CD4-positive, alpha-beta T cell (primary cell): Measurements from ENCODE around the gene ST14. TPM values are rescaled to one million over a fixed set of nuclear protein-coding genes. Genes with fewer than 3 reads are reported as not detected.

ENCODE experiments used
- ATAC-seq: fragments of 200-7000 bp; cut with Tn5 transposase; one replicate; pipeline ENCODE4 v1.10.0; 2022; ENCODE audit warnings: mild to moderate bottlenecking; ENCODE audit not compliant: poor library complexity
- CTCF ChIA-PET: fragments of 350-600 bp; sonication (Branson Sonifier 250); formaldehyde crosslinking; loops from one replicate; lab custom pipeline; 2021; ENCODE audit warnings: antibody characterized with exemption, inconsistent platforms; lab: Charles Lee
- POLR2A ChIA-PET: fragments of 350-600 bp; sonication (Branson Sonifier 250); formaldehyde crosslinking; loops from one replicate; lab custom pipeline; 2021; ENCODE audit warnings: antibody characterized with exemption, inconsistent platforms; lab: Charles Lee
- DNase-seq, 14 experiments: peaks; one replicate each; pipeline ENCODE4 v3.0.0-alpha.2; 2013 to 2020; ENCODE audit warnings: mixed read lengths in 2 of 14
- H3K27ac ChIP-seq, 2 donors: one replicate each; pipeline versions ENCODE4 v1.5.1 to v1.7.0; 2013; ENCODE audit warnings: low read length in 2 of 2, low read depth in 1 of 2, mild to moderate bottlenecking in 1 of 2
- H3K27me3 ChIP-seq, 2 experiments: 1 replicate in 1 of 2; 2 replicates in 1 of 2; pipeline versions ENCODE4 v1.6.1 to v1.7.0; 2013; ENCODE audit warnings: low read length in 2 of 2, control low read depth in 1 of 2, mild to moderate bottlenecking in 1 of 2, moderate library complexity in 1 of 2; ENCODE audit not compliant: insufficient read depth in 2 of 2, control insufficient read depth in 1 of 2
- H3K36me3 ChIP-seq: one replicate; pipeline ENCODE4 v1.6.1; 2013; ENCODE audit warnings: low read length, control low read depth; ENCODE audit not compliant: insufficient read depth
- H3K4me1 ChIP-seq: one replicate; pipeline ENCODE4 v1.6.1; 2013; ENCODE audit warnings: low read length, control low read depth; ENCODE audit not compliant: insufficient read depth
- H3K4me3 ChIP-seq: one replicate; pipeline ENCODE4 v1.5.1; 2013; ENCODE audit warnings: mild to moderate bottlenecking, low read length, moderate library complexity
- H3K9me3 ChIP-seq, 2 experiments: 1 replicate in 1 of 2; 2 replicates in 1 of 2; pipeline versions ENCODE4 v1.6.1 to v1.7.0; 2013; ENCODE audit warnings: low read length in 2 of 2, mild to moderate bottlenecking in 2 of 2, control low read depth in 1 of 2, moderate library complexity in 1 of 2; ENCODE audit not compliant: control insufficient read depth in 1 of 2, insufficient read depth in 1 of 2
- H3K27ac Mint-ChIP-seq: one replicate; pipeline ENCODE4 v1.8.0; 2020; ENCODE audit warnings: mixed read lengths
- H3K27me3 Mint-ChIP-seq: one replicate; pipeline ENCODE4 v1.8.0; 2021; ENCODE audit warnings: mixed read lengths
- H3K36me3 Mint-ChIP-seq: one replicate; pipeline ENCODE4 v1.8.0; 2021; ENCODE audit warnings: low read depth, mixed read lengths
- H3K4me1 Mint-ChIP-seq: one replicate; pipeline ENCODE4 v1.8.0; 2021; ENCODE audit warnings: low read depth, mixed read lengths
- H3K4me3 Mint-ChIP-seq: one replicate; pipeline ENCODE4 v1.8.0; 2020; ENCODE audit warnings: mild to moderate bottlenecking, mixed read lengths
- H3K9me3 Mint-ChIP-seq: one replicate; pipeline ENCODE4 v1.8.0; 2020; ENCODE audit warnings: mixed read lengths
- CTCF ChIP-seq: fragments of 200-600 bp; IDR thresholded peaks from one replicate; pipeline ENCODE4 v1.8.0; 2022; ENCODE audit warnings: antibody characterized with exemption, mild to moderate bottlenecking
- intact Hi-C, 2 experiments: fragments of 100-400 bp; cut with DNase I in 1 of 2; cut with micrococcal nuclease in 1 of 2; formaldehyde crosslinking; loops; one replicate each; pipeline versions ENCODE4 v1.15.1 to v1.9.0; 2023 to 2025; cut with DNase I, micrococcal nuclease
- total RNA-seq, 174 experiments: library from RNA in 2 of 174; stranded (reverse) in 2 of 174; gene quantifications; one replicate each; pipeline ENCODE4 v1.2.3 and lab custom pipeline; 2021 to 2026

ST14 gene
- total RNA-seq, 2 experiments from 2014 or later: 0.25 to 0.31 TPM

- Histone ChIP-seq H3K4me3 (no peak overlapping the region), H3K27ac (no peak overlapping the region), H3K36me3 (no peaks in the 10 kb centered on the region), H3K27me3 (no peaks in the 10 kb centered on the region), H3K4me1 (no peaks in the 10 kb centered on the region), H3K9me3 (no peaks in the 10 kb centered on the region)
- Mint-ChIP-seq H3K9me3 (no peaks in the 10 kb centered on the region), H3K36me3 (no peaks in the 10 kb centered on the region), H3K27me3 (peaks cover 6% of the 10 kb centered on the region), H3K27ac (no peak overlapping the region), H3K4me3 (no peak overlapping the region), H3K4me1 (no peaks in the 10 kb centered on the region)
- ChIA-PET POLR2A (no interaction called here), CTCF (no interaction called here)
- no peak for TF ChIP-seq CTCF
- intact Hi-C loops: no loop called here
- ATAC-seq (no peak), DNase-seq (no peak)
Observed at GRCh38 chr11:130188047-130188446, 28.5 kb downstream of the ST14 start.

DNA sequence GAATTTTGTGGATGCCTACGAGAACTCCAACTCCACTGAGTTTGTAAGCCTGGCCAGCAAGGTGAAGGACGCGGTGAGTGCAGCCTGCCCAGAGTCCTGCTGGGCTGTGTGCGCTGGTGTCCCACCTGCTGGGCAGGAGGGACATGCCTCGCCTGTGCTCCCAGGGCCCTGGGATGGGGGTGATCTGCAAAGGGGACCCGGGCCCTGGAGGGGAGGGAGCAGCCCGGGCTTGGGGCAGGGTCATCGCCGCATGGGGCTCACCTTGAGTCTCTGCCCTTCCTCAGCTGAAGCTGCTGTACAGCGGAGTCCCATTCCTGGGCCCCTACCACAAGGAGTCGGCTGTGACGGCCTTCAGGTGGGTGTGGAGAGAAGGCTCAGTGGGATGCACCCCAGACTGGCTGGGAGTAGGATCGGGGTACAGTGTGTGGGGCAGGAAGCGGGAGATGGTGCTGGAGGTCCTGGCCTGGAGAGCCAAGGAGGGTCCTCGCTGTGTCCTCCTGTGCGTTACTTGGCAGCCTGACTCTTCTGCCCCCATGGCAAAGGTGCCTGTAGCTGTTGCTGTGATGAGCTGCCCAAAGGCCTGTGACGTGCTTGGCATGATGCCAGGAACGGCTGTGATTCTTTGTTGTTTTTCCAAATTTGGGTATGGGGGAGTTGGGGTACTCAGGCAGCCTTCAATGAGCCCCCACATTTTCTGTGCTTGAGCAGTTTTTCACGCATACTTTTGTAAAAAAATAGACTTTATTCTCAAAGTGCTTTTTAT, 29.2 kb downstream of the ST14 start:
- no peaks in the 10 kb centered on the region for H3K36me3 ChIP-seq
- POLR2A ChIA-PET: no interaction called here
- no peak overlapping the region for H3K4me3 Mint-ChIP-seq
- H3K4me3 ChIP-seq: no peak overlapping the region
- H3K27me3 Mint-ChIP-seq: peaks cover 4% of the 10 kb centered on the region
- no peaks in the 10 kb centered on the region for H3K36me3 Mint-ChIP-seq
- no peaks in the 10 kb centered on the region for H3K9me3 Mint-ChIP-seq
- no peaks in the 10 kb centered on the region for H3K4me1 ChIP-seq
- H3K9me3 ChIP-seq: no peaks in the 10 kb centered on the region
- DNase-seq: no peak
- no peaks in the 10 kb centered on the region for H3K4me1 Mint-ChIP-seq
- CTCF ChIA-PET: no interaction called here
- ATAC-seq: no peak
- H3K27ac ChIP-seq: no peak overlapping the region
- no peak overlapping the region for H3K27ac Mint-ChIP-seq
- no peaks in the 10 kb centered on the region for H3K27me3 ChIP-seq
- intact Hi-C loops: no loop called here
- no peak for TF ChIP-seq CTCF

DNA sequence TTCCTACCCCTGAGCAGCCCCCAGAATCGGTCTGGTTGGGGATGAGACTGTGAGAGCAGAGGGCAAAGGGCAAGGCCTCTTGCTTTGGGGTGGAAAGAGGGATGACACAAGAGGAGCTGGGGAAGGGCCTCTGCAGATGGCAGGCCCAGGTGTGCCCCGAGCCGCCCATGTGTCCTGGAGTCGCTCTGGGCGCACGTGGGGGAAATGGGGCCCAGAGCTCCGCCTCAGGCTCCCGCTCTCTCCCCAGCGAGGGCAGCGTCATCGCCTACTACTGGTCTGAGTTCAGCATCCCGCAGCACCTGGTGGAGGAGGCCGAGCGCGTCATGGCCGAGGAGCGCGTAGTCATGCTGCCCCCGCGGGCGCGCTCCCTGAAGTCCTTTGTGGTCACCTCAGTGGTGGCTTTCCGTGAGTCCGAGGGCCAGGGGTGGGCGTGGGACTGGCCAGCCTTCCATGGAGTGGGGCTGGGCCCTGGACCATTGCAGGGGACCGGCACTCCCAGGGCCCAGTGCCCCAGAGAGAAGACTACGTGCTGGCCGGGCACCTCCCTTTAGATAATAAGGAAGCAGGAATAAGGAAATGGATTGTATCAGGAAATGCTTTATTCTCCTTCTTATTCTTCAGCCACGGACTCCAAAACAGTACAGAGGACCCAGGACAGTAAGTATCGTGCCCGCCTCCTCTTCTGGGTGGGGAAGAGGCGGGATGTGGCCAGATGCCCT, 30.1 kb downstream of the ST14 start:
- intact Hi-C loops: no loop called here

More for the DNA sequence above, 30.1 kb downstream of the ST14 start:
- POLR2A ChIA-PET: no interaction called here
- Mint-ChIP-seq H3K4me3 (no peak overlapping the region), H3K36me3 (no peaks in the 10 kb centered on the region), H3K4me1 (no peaks in the 10 kb centered on the region), H3K27ac (no peak overlapping the region), H3K9me3 (no peaks in the 10 kb centered on the region), H3K27me3 (no peaks in the 10 kb centered on the region)
- ATAC-seq (no peak), DNase-seq (no peak)
- Histone ChIP-seq H3K9me3 (no peaks in the 10 kb centered on the region), H3K27me3 (no peaks in the 10 kb centered on the region), H3K36me3 (no peaks in the 10 kb centered on the region), H3K27ac (no peak overlapping the region), H3K4me1 (no peaks in the 10 kb centered on the region), H3K4me3 (no peak overlapping the region)
- TF ChIP-seq CTCF: no peak
- CTCF ChIA-PET: no interaction called here
